ENCODE measurements around the gene PIEZO1.

Gene PIEZO1

DNA sequence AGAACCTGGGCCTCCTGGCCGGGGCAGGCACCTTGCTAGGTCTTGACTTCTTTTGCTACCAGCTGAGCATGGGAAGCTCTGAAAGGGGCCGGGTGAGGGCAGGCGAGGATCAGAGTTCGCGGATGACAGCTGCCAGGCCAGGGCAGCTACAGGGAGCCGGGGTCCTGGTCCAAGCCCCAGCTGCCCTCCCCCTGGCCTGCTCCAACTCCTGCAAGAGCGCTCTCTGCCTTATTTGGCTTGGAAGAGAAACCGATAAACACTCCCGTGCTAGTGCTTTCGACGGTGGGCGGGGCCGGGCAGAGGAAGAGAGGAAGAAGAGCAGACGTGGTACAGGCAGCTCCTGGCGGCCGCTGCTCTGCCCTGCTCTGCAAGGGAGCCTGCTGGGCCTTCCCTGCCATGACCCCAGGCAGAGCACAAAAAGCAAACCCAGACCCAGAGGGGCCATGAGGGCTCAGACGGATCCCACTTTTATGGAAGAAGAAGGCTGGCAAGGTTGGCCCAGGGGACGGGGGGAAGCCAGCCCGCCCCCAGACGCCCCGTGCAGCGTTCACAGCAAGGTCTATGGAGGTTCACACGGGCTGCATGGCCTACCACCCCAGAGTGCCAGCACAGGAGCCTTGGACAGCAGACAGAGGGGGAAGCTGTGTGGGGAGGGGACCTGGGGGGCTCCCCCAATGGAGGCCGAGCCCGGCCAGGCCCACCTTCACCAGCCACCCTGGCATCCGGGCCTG lies 25.6 kb downstream of the PIEZO1 start:
- H3K27ac ChIP-seq: peak overlapping the region; percentile 79; the same call in 1 of the 2 replicates
- DNase-seq (ENCODE audit: low spot score): no peak
- ChIA-PET POLR2A (ENCODE audit: low non-redundant PET) (interaction anchor here (0.5 kb wide), 1 partner anchor 185 kb away, joined by 3 read pairs; no protein-coding TSS in a partner anchor), CTCF (interaction anchor here (0.7 to 2.4 kb wide), 3 partner anchors 11 to 24 kb away, joined by 3 to 10 read pairs (median 3); no protein-coding TSS in a partner anchor)
- TF ChIP-seq, protein P1, sequence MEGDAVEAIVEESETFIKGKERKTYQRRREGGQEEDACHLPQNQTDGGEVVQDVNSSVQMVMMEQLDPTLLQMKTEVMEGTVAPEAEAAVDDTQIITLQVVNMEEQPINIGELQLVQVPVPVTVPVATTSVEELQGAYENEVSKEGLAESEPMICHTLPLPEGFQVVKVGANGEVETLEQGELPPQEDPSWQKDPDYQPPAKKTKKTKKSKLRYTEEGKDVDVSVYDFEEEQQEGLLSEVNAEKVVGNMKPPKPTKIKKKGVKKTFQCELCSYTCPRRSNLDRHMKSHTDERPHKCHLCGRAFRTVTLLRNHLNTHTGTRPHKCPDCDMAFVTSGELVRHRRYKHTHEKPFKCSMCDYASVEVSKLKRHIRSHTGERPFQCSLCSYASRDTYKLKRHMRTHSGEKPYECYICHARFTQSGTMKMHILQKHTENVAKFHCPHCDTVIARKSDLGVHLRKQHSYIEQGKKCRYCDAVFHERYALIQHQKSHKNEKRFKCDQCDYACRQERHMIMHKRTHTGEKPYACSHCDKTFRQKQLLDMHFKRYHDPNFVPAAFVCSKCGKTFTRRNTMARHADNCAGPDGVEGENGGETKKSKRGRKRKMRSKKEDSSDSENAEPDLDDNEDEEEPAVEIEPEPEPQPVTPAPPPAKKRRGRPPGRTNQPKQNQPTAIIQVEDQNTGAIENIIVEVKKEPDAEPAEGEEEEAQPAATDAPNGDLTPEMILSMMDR (conservative IDR thresholded peaks at IDR 0.05; ENCODE audit: low read depth): no peak

DNA sequence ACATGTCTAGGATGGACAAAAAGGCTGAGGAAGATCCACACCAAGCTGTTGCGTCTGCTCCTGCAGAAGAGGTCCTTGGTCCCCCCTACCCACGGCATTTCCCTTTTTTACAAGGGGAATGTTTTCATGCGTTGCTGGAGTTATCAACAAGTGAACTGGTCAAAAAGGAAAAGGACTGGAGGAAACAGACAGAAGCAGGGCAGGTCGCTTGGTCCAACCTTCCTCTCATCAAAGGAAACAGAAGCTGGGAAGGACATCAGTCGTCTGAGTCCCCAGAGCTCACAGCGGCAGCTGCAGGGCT lies 26.1 kb downstream of the PIEZO1 start:
- ChIA-PET POLR2A (ENCODE audit: low non-redundant PET) (no interaction called here), CTCF (interaction anchor here (0.8 to 2.4 kb wide), 2 partner anchors 11 to 21 kb away, joined by 3 to 10 read pairs; no protein-coding TSS in a partner anchor)
- no peak for DNase-seq (ENCODE audit: low spot score)
- peak overlapping the region; percentile 79; the same call in 1 of the 2 replicates for H3K27ac ChIP-seq
- TF ChIP-seq, protein P1 (conservative IDR thresholded peaks at IDR 0.05; ENCODE audit: low read depth): no peak

DNA sequence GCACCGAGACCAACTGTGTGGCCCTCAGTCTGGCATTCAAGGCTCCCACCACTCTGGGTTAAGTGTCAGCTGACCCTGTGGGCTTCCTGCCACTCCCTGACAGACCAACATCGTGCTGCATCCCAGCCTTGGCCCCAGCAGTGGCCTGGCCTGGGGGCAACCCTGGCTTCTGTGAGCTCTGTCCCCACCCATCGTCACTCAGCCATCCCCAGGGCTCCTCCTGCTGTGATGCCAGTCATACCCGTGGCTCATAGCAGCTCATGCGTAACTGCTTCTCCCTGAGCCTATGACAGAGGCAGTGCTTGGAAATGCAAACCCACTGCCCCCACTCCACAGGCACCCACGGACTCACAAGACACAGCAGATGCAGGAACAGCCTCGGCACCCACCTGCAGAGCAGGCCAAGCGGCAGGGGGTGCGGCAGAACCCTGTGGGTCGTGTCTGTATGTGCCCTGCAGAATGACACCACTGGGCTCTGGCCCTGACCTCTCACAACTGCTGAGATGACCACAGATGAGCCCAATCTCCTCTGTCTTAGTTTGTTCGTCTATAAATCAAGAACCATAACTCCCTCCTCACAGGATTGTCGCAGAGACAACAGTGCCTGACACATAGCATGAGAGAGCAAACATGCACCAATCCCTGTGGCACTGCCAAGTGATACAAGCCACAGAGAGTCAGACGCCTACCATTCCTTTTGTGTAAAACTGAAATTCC lies 26.6 kb downstream of the PIEZO1 start:
- ChIA-PET CTCF (interaction anchor here (0.5 to 2.4 kb wide), 5 partner anchors 10 to 148 kb away, joined by 3 to 10 read pairs (median 3); no protein-coding TSS in a partner anchor), POLR2A (ENCODE audit: low non-redundant PET) (no interaction called here)

DNA sequence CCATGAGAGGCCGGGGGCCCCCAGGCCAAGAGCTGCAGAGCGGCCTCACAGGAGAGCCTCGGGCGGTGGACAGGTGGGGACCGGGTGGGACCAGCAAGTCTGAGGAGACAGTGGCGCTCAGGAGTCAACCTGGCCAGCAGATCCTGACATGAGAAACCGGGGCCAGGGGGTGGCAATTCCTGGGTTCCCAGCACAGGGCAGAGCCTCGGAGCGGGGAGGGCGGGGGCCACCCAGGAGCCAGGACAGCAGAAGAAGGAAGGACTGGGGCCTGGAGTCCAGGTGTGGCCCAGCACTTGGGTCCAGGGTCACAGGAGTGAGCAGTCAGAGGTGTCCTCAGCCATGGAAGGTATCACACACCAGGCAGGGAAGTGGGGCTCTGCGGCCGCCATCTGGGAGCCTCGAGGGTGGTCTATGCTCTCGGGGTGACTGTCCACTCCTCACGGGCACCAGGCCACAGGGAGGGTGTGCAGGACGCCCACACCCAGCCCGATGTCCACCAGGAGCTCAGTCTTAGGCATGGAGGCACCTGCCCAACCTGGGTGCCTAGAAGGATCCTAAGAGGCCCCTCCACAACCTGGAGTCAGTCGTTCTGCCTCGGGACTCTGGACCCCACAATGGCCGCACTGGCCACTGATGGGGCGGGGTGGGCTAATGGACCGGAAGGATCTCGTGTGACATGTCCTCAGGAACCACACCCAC lies 29.1 kb downstream of the PIEZO1 start:
- no peak for DNase-seq (ENCODE audit: low spot score)
- POLR2A ChIA-PET (ENCODE audit: low non-redundant PET): interaction anchor here (0.5 kb wide), 1 partner anchor 13 kb away, joined by 3 read pairs; no protein-coding TSS in a partner anchor
- peak overlapping the region; percentile 79 for H3K27ac ChIP-seq
- TF ChIP-seq, protein P1 (conservative IDR thresholded peaks at IDR 0.05; ENCODE audit: low read depth): peak; percentile 4; the same call in 1 of the 2 replicates
- CTCF ChIA-PET: interaction anchor here (0.6 to 3.1 kb wide), 7 partner anchors 10 to 58 kb away, joined by 3 to 24 read pairs (median 3); no protein-coding TSS in a partner anchor

More for the DNA sequence above, 26.6 kb downstream of the PIEZO1 start:
- DNase-seq (ENCODE audit: low spot score): no peak
- TF ChIP-seq, protein P1 (conservative IDR thresholded peaks at IDR 0.05; ENCODE audit: low read depth): no peak
- H3K27ac ChIP-seq: peak overlapping the region; percentile 79

DNA sequence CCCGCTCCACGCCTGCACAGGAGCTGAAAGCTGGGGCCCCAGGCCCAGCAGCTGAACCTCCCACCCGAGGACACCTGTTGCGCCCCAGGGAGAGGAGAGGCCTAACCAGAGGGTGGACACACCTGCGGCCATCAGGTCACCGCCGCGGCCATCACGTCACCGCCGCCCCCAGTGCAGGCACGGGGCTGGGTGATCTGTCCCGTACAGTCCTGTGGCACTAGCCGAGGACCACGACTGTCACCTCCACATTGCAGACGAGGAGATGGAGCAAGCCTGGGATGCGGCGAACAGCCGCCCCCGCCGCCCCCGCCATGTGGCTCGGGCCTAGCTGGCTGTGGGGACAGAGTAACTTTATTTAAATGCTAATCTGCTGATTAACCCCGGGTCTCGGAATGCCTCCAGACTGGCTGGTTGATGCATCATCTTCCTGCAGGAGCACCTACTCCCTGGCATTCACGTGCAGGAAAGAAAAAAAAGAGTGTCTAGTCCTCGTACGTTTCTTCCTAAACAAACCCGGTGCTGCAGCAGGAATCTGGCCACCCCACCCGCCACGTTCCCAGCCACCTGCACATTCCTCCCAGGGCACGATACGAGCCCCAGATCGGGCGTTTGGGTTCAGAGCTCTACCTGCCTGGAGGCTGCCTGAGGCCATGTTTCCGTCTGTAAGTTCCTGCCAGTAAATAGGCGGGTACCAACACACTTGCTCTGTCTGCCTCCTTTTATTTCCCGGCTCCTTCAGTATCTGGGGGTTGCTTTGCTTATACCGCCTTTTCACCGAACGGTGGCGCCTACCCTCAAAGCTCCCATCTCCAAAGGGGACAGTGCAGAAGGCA lies 29.9 kb downstream of the PIEZO1 start:
- ChIA-PET CTCF (interaction anchor here (0.6 to 3.1 kb wide), 8 partner anchors 10 to 74 kb away, joined by 3 to 24 read pairs (median 3); no protein-coding TSS in a partner anchor), POLR2A (ENCODE audit: low non-redundant PET) (interaction anchor here (1.2 kb wide), 1 partner anchor 18 kb away, joined by 6 read pairs; no protein-coding TSS in a partner anchor)
- TF ChIP-seq, protein P1 (conservative IDR thresholded peaks at IDR 0.05; ENCODE audit: low read depth): peak; percentile 40
- peak overlapping the region; percentile 79 for H3K27ac ChIP-seq
- DNase-seq (ENCODE audit: low spot score): peak; percentile 82

Data from RWPE1 (cell line).